Right atrium auricular region (tissue), 2 donors: ENCODE data around the gene FBXL19. TPM values are rescaled to one million over a fixed set of nuclear protein-coding genes. Genes with fewer than 3 reads are reported as not detected.

ENCODE experiments used
- DNase-seq: peaks from one replicate; pipeline ENCODE4 v3.0.0-alpha.2; 2019; ENCODE audit warnings: low spot score
- H3K27ac ChIP-seq, 2 donors: fragments of 200-600 bp; sonication (generic); 1 replicate in 1 of 2; 2 replicates in 1 of 2; pipeline ENCODE4 v1.5.1; 2016 to 2019
- H3K27me3 ChIP-seq, 2 donors: fragments of 200-600 bp; sonication (generic); one replicate each; pipeline versions ENCODE4 v1.5.1 to v1.6.0; 2017 to 2019
- H3K36me3 ChIP-seq: fragments of 200-600 bp; sonication (generic); one replicate; pipeline ENCODE4 v1.5.1; 2016
- H3K4me1 ChIP-seq, 2 donors: fragments of 200-600 bp; sonication (generic); one replicate each; pipeline versions ENCODE4 v1.5.1 to v1.6.0; 2017 to 2019
- H3K4me3 ChIP-seq, 2 donors: fragments of 200-600 bp; sonication (generic); 1 replicate in 1 of 2; 2 replicates in 1 of 2; pipeline ENCODE4 v1.5.1; 2017 to 2019; ENCODE audit warnings: mild to moderate bottlenecking in 1 of 2, moderate library complexity in 1 of 2
- H3K9me3 ChIP-seq, 2 donors: fragments of 200-600 bp; sonication (generic); one replicate each; pipeline ENCODE4 v1.5.1; 2019
- CTCF ChIP-seq, 2 donors: fragments of 200-600 bp; sonication (generic); IDR thresholded peaks; one replicate each; pipeline ENCODE4 v1.5.1; 2019; ENCODE audit warnings: antibody characterized with exemption in 2 of 2
- total RNA-seq, 2 donors: library from RNA; depleted of rRNA; stranded (reverse); fragments of >200 nt; gene quantifications; one replicate each; pipeline ENCODE4 v1.1.0, GENCODE V29; 2016

The FBXL19 gene
- total RNA-seq, 2 donors from 2014 or later, result 5.7 to 7.9 TPM

GRCh38 chr16:30925995-30926811, 2.8 kb downstream of the FBXL19 start:
- H3K27ac ChIP-seq, result no peak overlapping the region
- no peak for TF ChIP-seq CTCF (IDR thresholded peaks at IDR 0.05)
- H3K36me3 ChIP-seq, result peaks cover 11% of the 10 kb centered on the region
- DNase-seq, result no peak
- H3K9me3 ChIP-seq, result no peaks in the 10 kb centered on the region
- H3K27me3 ChIP-seq, result no peaks in the 10 kb centered on the region
- no peak overlapping the region for H3K4me3 ChIP-seq
- peaks cover 0 to 38% of the 10 kb centered on the region in 2 donors for H3K4me1 ChIP-seq

- Histone ChIP-seq H3K4me3 (no peak overlapping the region), H3K36me3 (peaks cover 16% of the 10 kb centered on the region), H3K27ac (no peak overlapping the region), H3K27me3 (no peaks in the 10 kb centered on the region), H3K4me1 (peaks cover 0 to 30% of the 10 kb centered on the region in 2 donors), H3K9me3 (no peaks in the 10 kb centered on the region)
- no peak for TF ChIP-seq CTCF (IDR thresholded peaks at IDR 0.05)
- no peak for DNase-seq
These were observed 3.8 kb downstream of the FBXL19 start for GRCh38 chr16:30926937-30927788.

GRCh38 chr16:30927789-30928378, 4.5 kb downstream of the FBXL19 start:
- H3K4me1 ChIP-seq, result peaks cover 0 to 30% of the 10 kb centered on the region in 2 donors
- no peak for TF ChIP-seq CTCF (IDR thresholded peaks at IDR 0.05)
- no peaks in the 10 kb centered on the region for H3K9me3 ChIP-seq
- H3K27me3 ChIP-seq, result no peaks in the 10 kb centered on the region
- H3K4me3 ChIP-seq, result no peak overlapping the region
- H3K36me3 ChIP-seq, result peaks cover 23% of the 10 kb centered on the region
- no peak for DNase-seq
- H3K27ac ChIP-seq, result no peak overlapping the region

- H3K36me3 ChIP-seq, result peaks cover 24% of the 10 kb centered on the region
- H3K27me3 ChIP-seq, result no peaks in the 10 kb centered on the region
- no peak for TF ChIP-seq CTCF (IDR thresholded peaks at IDR 0.05)
- no peak overlapping the region for H3K4me3 ChIP-seq
- DNase-seq, result no peak
- no peak overlapping the region for H3K27ac ChIP-seq
- H3K4me1 ChIP-seq, result peaks cover 0 to 30% of the 10 kb centered on the region in 2 donors
- H3K9me3 ChIP-seq, result no peaks in the 10 kb centered on the region
These were observed 5.0 kb downstream of the FBXL19 start for GRCh38 chr16:30928390-30928789.

- Histone ChIP-seq H3K9me3 (no peaks in the 10 kb centered on the region), H3K27me3 (no peaks in the 10 kb centered on the region), H3K27ac (no peak overlapping the region), H3K4me3 (no peak overlapping the region), H3K36me3 (peaks cover 24% of the 10 kb centered on the region), H3K4me1 (peaks cover 0 to 23% of the 10 kb centered on the region in 2 donors)
- no peak for DNase-seq
- no peak for TF ChIP-seq CTCF (IDR thresholded peaks at IDR 0.05)
These were observed 5.8 kb downstream of the FBXL19 start for GRCh38 chr16:30929167-30929566.
